GM19023 (cell line): ENCODE data around the gene PTPN20.

ENCODE experiments used
- ATAC-seq: cut with Tn5 transposase; IDR thresholded peaks from one replicate; pipeline ENCODE4 v1.9.1; 2021; ENCODE audit warnings: mild to moderate bottlenecking, moderate library complexity; ENCODE audit not compliant: unreplicated experiment

PTPN20 gene

DNA sequence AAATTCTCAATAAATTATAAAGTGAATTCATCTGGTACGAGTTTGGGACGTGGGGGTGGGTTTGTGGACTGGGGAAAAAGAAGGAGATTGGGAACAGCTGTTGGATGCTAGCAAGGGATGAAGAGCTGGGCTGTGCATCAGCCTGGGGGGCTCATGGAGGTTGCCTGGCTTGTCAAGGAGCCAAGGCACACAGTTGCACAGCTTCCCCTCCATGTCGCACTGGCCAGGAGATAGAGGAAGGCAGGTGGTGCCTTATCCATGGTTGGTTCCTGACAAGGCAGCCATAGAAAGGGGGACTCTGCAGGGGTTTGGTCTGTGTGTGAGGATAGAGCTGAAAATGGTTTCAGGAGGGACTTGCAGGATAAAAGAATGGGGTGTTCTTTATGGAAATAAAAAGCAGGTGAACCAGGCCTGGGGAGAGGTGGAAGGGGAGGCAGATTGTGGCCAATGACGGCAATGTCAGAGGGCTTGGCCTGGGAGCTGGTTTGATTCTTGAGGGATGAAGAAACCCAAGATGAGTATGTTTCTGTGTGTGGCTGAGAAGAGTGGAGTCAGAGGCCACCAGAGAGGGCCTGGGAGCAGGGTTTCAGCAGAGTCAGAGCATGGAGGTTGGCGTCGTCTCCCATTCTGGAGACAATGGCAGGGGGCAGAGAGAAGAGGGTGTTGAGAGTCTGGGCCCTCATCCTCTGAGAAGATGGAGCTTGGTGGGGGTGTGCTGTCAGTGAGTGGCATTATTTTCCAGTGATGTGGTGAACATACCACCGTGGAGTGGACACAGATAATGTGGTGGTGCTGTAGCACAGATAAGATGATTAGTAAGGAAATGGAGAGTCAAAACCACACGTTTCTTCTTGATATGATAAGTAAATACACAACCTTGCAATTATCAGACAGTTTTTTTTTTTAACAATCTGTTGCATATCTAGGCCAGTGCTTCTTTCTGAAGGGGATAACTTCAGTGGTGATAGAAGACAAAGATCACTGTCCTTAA, 108.2 kb downstream of the PTPN20 start:
- ATAC-seq = no peak

DNA sequence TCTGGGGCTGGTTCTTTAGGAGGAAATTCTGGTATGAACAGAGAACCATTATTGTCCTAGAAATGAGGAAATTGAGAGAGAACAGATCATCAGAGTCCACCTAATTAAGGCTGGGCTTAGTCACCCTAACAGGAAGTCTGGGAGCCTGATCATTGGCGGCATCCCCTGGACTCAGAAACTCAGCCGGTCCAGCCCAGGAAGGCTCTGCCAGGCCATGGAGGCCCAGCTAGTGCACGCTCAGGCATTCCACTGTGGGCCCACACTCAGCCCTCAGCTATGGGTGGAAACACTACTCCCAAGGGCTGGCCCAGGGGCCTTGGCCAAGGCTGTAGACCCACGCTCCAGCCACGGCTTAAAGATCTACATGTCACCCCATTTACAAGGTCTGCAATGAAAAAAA, 109.2 kb downstream of the PTPN20 start:
- ATAC-seq = no peak

DNA sequence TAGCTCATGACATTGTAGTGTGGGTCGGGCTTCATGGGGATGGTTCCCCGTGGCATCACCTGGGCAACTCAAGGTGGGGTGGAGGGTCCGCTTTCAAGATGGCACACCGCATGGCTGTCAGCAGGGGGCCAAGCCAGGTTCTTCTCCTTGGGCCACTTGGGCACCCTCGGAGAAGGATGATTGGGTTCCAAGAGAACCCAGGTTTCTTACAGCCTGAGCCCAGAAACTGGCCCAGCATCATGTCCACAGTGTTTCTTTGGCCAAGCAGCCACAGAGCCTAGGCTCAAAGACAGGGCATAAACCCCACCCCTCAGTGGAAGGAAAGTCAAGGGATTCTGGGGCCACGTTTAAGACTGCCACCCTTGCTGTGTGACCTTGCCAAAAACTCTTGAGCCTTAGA, 110.6 kb downstream of the PTPN20 start:
- ATAC-seq = no peak

DNA sequence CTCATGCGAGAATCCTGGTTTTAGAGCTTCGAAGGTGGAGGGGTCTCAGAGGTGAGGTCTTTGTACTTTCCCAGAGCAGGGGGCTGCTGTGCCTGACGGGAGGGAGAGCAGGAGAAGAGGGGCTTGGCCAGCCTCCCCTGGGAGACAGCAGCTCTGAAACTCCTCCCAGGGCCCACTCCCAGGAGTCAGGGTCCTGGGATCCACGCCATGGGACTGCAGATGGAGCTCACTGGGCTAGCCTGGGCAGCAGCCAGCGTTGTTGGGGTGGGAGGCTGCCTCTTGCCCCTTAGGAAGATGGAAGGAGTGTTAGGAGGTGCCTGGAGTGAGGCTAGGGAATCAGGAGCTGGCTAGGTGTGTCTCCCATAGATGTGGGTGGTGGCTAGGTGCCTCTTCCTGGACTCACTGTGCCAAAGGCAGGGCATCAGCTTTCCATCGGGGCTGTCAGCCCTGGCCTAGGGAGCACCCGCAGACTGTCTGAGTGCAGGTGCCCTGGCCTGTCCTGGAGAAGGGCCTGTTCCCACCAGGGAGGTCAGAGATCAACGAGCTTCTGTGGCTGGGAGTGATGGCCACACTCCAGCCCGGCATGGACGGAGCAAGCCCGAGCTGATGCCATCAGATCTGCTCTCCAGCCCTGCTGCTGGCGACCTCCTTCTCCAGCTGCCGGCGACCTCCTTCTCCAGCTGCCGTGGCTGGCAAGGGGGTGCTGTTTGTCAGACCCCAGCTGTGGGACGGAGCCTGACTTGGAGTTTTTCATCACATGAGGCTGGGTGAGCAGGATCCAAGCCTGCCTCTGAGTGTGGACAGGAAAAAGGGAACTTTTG, 111.3 kb downstream of the PTPN20 start:
- no peak for ATAC-seq

DNA sequence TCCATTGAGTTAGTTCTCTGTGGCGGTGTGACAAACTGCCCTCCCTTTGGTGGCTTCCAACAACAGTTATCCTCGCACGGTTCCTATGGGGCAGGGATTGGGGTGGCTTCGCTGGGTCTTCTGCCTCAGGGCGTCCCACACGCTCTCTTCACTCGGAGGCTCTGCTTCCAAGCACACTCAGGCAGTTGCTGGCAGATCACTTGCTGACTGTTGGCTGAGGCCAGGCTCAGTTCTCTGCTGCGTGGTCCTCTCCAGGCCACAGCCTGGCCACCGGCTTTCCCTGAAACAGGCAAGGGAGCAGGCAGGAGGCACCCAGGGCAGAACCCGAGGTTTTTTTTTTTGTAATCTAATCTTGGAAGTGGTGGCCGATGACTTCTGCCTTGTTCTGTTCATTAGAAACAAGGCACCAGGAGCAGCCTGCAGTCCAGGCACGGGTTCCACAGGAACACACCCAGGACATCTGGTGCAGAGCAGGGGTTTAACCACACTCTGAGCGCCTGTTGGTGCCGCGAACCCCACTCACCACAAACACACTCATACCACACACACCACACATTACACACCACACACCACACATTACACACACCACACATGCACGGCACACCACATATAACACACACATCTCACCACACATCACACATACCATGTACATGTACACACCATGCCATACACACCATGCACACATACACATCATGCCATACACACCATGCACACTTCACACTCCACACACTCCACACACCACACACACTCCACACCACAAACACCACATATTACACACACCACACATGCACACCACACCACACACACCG, 112.2 kb downstream of the PTPN20 start:
- no peak for ATAC-seq

DNA sequence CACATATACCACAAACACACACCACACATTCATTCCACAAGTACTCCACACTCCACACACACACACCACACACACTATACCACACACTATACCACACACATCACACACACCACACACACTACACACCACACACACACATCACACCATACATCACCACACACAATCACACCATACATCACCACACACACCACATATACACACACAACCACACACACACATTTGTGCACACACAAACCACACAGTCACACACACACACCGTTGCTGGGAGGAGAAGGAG, 112.8 kb downstream of the PTPN20 start:
- ATAC-seq = no peak

DNA sequence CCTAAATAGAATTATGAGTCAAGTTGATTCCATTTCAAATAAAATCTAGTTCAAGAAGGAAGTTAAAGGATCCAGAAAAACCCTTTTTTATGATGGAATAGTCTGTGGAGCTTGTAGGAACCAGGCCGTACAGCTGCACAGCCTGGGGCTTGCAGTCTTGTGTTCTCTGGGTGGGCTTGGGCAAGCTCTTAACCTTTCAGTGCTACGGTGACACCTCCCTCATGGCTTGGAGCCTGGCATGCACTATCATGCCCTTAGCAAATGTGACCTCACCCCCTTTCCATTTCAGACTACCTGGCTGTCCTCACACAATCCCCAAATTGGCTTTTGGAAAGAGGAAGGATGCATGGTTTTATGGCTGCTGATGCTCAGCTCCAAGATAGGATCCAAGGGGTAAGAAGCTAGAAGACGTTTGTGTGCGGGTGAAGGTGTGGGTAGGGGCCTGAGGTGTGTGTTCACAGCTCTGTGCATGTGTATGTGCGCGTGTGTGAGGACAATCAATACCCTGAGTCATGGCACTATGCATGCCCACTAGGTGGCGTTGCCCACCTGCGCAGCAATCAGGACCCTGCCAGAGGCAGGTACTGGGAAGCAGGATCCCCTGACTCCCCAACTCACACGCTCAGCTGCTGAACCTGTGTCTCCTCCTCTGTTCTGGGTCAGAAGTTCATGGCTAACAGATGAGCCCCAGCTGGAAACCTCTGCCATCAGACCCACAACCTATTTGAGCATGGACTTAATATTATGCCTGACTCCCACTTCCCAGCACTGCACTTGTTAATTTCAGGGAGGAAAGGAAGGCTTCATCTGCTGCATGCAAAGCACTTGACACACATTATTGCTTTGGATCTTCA, 113.4 kb downstream of the PTPN20 start:
- ATAC-seq = no peak

DNA sequence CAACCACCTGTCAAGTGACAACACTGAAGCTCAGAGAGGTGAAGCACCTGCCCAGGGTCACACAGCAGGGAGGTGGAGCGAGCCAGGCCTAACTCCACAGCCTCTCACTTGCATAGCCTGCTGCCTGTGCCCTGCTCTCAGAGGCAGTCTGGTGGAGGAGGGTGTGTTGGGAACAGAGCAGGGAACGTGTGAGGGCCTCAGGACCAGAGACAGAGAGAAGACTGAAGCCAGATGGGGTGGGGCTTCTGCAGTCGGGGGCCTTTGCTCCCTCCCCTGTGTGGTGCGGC, 114.0 kb downstream of the PTPN20 start:
- ATAC-seq = no peak

DNA sequence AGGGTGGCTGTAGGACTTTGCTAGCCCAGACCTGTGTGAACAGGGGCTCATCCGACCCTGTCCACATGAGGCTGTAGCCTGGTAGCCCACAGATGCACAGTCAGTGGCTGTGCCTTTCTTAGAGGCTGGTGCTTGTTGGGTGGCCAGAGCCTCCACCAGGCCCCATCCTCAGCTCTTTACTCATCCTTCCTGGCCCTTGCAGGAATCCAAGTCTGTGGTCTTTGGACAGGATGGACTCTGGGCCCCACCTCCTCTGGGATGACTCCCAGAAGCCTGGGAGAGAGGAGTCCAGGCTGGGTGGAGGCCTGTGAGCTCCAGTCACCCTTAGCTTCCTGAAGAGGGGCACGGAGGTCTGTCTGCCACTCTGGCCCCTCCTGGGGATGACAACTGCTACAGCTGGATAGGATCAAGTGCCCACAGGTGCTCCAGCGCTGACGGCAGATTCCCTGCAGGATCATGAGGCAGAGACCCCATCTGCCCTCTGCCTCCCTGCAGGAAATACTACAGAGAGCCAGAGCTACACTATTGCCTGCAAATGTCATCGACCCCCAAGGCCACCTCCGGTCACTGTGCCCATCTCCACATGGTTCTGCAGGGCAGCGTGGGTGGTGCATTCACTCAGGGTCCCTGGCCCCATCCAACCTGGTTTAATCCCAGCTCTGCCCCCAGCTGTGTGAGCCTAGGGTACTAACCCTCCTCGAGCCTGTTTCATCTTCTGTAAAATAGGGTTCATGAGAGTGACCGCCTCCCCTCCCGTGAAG, 114.5 kb downstream of the PTPN20 start:
- no peak for ATAC-seq

DNA sequence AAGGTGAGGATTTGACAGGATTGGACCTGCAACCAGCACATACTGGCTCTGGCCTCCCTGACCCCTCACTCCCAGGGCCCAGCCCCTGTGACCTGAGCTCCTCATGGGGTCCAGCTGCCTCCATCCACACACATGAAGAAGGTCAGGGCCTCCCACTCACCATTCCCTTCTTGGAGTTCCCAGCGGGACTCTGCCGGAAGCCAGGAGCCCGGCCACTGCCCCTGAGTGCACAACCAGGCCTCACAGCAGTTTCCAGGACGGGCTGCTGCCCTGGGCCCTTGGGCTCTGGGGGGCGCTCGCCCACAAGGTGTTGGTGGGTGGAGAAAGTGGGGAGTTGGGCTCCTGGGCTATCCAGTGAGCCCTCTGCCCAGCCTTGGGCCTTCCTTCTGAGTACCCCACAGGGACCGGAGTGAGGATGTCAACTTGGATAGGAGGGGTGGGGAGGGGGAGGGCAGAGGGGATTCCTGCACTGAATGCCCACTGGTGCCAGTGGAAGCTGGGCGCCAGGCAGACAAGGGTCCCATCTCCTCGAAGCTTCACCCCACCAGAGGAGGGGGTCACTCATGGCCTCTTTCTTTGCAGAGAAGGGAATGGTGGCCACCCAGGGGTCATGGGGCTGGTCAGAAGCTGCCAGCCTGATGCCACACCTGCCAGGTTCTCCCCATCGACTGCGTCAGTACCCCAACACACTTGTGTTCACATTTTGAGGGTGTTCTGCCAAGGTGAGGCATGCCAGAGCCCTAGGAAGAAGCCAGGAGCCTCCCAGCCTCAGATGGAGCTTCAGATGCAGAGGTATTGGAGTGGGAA, 115.3 kb downstream of the PTPN20 start:
- no peak for ATAC-seq

DNA sequence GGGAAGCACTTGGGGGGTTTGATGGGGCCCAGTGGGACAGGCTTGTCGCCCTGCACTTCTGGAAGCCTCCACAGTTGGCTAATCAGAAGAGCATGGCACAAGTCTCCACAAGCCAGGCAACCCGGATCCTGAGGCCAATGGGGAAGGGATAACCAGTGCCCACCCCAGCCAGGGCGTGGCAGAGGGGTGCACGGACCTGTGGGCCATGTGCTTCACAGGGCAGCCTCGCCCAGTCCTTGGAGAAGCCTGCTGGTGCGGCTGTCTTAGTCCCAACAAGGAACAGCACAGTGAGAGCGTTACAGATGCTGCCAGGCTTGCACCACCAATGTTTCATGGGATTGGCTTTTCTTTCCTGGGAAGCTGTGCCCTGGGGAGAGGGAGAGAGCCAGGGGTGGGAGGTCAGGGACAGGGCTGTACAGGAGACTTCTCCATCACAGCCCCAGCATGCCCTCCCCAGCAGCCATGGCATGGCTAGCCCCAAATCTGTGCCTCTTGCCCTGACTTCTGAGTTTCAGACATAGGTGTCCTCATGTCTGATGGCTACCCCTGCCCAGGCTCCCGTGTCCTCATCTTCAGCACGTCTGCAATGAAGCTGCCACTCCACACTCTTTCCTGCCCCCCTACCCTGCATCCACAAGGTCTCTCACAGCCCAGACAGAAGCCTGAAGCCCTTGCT, 116.0 kb downstream of the PTPN20 start:
- no peak for ATAC-seq

DNA sequence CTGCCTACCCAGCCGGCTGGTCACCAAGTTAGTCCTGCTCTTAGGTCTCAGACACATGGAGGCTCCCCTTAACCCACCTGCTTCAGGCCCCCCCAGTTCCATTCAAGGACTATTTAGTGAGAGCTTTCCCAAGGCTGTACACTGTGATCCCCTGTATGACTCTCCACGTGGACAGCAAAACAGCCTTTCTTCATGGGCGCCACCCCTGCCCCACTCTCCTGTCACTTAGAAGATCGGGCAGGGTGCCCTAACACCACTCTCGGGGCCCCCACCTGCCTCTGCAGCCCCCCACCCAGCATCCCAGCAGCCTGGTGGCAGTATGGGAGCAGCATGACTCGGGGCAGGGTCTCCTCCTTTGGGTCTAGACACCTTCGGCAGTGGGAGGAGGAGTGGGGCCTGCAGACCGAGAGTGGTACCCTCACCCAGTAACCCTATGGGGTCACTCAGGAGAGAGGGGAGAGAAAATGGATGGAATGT, 116.6 kb downstream of the PTPN20 start:
- ATAC-seq = no peak

DNA sequence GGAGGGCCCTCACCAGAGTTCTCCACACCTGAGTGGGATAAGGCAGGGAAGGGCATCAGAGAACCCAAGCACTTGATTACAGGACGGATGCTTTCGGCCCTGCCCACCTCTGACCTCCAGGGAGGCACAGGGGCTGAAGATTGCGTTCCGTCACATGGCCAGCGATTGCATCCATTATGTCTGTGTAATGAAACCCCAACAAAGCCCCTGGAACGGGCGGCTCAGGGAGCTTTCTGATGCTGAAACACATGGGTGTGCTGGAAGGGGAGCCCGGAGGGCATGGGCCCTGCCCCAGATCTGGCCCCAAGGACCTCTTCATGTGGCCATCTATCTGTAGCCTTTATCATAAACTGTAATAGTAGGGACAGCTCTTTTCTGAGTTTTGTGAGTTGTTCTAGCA, 117.2 kb downstream of the PTPN20 start:
- ATAC-seq = no peak

DNA sequence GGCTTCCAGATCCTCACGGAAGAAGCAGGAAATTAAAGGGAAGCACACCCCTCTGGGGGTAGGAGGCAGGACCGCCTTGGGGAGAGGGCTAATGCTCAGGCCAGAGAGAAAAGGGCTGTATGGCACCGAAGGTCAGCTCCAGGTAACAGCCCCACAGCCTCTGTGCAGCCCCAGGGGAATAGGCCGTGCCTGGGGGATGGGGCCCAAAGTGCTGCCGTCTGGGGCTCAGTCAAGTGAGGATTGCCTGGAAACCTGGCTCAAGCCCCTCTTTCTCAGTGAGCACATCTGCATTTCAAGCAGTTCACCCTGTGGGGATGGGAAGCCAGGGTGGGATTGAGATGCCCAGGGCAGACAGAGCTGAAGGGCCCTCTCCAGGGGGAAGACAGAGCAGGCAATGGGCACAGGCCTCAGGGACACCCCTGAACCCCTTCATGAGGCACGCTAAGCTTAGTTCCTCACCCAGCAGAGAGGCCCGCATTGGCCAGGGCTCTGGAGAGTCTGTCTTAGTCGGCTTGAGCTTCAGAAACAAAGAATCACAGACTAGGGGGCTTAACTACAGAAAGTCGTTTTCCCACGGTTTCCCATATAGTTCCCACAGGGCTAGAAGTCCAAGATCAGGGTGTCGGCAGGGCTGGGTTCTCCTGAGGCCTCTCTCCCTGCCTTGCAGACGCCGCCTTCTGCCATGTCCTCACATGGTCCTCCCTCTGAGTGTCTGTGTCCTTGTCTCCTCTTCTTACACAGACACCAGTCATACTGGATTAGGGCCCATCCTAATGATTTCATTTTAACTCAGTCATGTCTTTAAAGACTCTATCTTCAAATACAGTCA, 118.2 kb downstream of the PTPN20 start:
- no peak for ATAC-seq

DNA sequence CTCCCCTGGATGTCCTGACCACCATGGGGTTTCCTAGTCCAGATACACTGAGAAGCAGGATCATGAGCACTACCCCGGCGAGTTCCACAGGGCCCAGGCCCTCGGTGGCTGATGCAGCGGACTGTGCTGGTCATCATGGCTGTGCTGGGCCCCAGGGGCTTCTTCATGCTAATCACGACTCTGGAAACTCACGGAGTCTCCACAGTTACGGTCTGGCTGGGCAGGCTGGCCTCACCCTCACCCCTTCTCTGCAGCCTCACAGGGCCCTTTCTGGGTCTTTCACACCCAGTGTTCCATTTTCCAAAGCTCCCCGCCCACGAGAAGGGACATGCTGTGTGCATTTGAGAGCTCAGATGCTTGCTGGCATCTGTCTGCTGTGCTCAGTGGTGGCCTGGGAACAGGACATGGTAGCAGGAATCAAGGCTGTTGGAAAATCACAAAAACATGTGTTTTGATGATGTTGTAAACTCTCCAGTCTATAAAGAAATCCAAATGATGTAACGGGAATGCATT, 119.0 kb downstream of the PTPN20 start:
- ATAC-seq = no peak

DNA sequence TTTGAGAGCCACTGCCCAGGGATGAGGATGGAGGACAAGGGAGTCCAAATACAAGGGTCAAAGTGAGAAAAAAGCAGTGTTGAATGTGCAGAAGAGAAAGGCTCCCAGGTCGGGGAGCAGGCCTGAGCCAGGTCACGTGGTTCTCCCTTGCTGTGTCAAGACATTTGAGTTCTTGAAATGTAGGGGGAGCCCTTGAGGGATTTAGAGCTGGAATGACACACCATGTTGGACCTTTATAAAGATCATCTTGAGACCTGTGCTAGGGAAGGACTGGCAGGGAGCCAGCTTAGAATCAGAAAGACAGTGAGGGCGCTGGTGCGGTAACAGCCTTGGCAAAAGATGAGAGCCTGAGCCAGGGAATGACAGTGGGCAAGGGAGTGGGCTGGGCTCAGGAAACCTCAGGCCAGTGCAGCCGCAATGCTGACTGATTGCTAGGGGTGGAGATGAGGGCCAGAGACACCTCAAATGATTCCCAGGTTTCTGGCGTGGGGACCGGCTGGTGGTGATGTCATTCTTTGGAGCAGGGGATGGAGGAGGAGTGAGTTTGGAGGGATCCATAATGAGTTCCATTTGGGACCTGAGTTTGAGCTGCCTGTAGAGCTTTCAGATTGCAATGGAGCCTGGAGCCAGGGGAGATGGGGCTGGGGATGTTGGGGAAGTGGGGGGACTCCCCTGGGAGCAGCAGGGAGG, 120.1 kb downstream of the PTPN20 start:
- ATAC-seq = no peak
